Osteoblast (primary cell): Measurements from ENCODE around the gene IGF2BP2. TPM values are rescaled to one million over a fixed set of nuclear protein-coding genes. Genes with fewer than 3 reads are reported as not detected.
A peak's percentile ranks its signal among the peaks of the same experiment; 100 is the strongest.
"Not testable (repeated sequence)": the region's sequence is repeated elsewhere in the genome, so short reads cannot be mapped to it uniquely, and the experiment has no call there.

Source experiments
- DNase-seq: peaks from one replicate; pipeline ENCODE4 v3.0.0; 2011; ENCODE audit warnings: low spot score, mixed read lengths; ENCODE audit not compliant: insufficient read length; ENCODE audit errors: missing footprints
- H2AFZ ChIP-seq: 2 replicates; pipeline ENCODE4 v1.6.0; 2011; ENCODE audit warnings: mild to moderate bottlenecking, low read length
- H3K27ac ChIP-seq: 2 replicates; pipeline ENCODE4 v1.5.1; 2011; ENCODE audit warnings: mild to moderate bottlenecking, low read depth, low read length, moderate library complexity
- H3K27me3 ChIP-seq: 2 replicates; pipeline ENCODE4 v1.6.0; 2012; ENCODE audit warnings: mild to moderate bottlenecking, control low read depth, inconsistent platforms, low read length, moderate library complexity; ENCODE audit not compliant: insufficient read depth
- H3K36me3 ChIP-seq: 2 replicates; pipeline ENCODE4 v1.5.1; 2011; ENCODE audit warnings: mild to moderate bottlenecking, low read length, control low read depth, moderate library complexity; ENCODE audit not compliant: insufficient read depth
- H3K4me1 ChIP-seq: 2 replicates; pipeline ENCODE4 v1.5.1; 2011; ENCODE audit warnings: mild to moderate bottlenecking, low read length, control low read depth, moderate library complexity; ENCODE audit not compliant: insufficient read depth
- H3K4me2 ChIP-seq: 2 replicates; pipeline ENCODE4 v1.6.0; 2011; ENCODE audit warnings: mild to moderate bottlenecking, low read length; ENCODE audit not compliant: insufficient read depth
- H3K4me3 ChIP-seq: fragments of 200-600 bp; sonication (generic); 3 replicates; pipeline ENCODE4 v1.5.1; 2012; ENCODE audit warnings: mild to moderate bottlenecking, low read length, inconsistent platforms; ENCODE audit not compliant: insufficient read depth
- H3K79me2 ChIP-seq: 2 replicates; pipeline ENCODE4 v1.6.0; 2012; ENCODE audit warnings: mild to moderate bottlenecking, low read length, control low read depth, inconsistent platforms; ENCODE audit not compliant: insufficient read depth
- H3K9me3 ChIP-seq: 2 replicates; pipeline ENCODE4 v1.5.1; 2011; ENCODE audit warnings: low read depth, low read length, control low read depth
- H4K20me1 ChIP-seq: 2 replicates; pipeline ENCODE4 v1.6.0; 2012; ENCODE audit warnings: mild to moderate bottlenecking, low read length, control low read depth; ENCODE audit not compliant: insufficient read depth
- total RNA-seq: library from RNA; depleted of rRNA; stranded (reverse); fragments of >200 nt; gene quantifications from 2 replicates; pipeline ENCODE4 v1.2.3, GENCODE V29; 2012
- TF ChIP-seq, protein P1 (sequence below): IDR thresholded peaks from 2 replicates; pipeline ENCODE4 v1.5.1; 2011; ENCODE audit warnings: mild to moderate bottlenecking, low read depth, low read length, moderate library complexity; ENCODE audit errors: extremely low read depth

Gene IGF2BP2
- total RNA-seq, 1 donor = 81.8 TPM

DNA sequence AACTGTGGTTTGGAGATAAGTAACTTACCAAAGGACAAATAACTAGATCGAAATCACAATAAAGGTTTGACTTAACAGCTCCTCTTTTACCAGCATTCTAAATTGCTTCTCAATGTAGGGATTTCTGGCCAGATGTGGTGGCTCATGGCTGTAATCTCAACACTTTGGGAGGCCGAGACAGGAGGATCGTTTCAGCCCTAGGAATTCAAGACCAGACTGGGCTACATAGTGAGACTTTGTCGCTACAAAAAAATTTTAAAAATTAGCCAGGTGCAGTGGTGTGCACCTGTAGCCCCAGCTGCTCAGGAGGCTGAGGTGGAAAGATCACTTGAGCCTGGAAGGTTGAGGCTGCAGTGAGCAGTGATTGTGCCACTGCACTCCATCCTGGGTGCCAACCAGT, 17.4 kb upstream of the IGF2BP2 start:
- Histone ChIP-seq H3K4me1 (no peaks in the 10 kb centered on the region), H3K27me3 (no peaks in the 10 kb centered on the region), H3K4me3 (no peak overlapping the region), H3K27ac (no peak overlapping the region), H3K4me2 (no peak overlapping the region), H2AFZ (no peak overlapping the region), H3K36me3 (no peaks in the 10 kb centered on the region), H3K9me3 (no peaks in the 10 kb centered on the region), H4K20me1 (no peaks in the 10 kb centered on the region), H3K79me2 (no peaks in the 10 kb centered on the region)
- TF ChIP-seq, protein P1, sequence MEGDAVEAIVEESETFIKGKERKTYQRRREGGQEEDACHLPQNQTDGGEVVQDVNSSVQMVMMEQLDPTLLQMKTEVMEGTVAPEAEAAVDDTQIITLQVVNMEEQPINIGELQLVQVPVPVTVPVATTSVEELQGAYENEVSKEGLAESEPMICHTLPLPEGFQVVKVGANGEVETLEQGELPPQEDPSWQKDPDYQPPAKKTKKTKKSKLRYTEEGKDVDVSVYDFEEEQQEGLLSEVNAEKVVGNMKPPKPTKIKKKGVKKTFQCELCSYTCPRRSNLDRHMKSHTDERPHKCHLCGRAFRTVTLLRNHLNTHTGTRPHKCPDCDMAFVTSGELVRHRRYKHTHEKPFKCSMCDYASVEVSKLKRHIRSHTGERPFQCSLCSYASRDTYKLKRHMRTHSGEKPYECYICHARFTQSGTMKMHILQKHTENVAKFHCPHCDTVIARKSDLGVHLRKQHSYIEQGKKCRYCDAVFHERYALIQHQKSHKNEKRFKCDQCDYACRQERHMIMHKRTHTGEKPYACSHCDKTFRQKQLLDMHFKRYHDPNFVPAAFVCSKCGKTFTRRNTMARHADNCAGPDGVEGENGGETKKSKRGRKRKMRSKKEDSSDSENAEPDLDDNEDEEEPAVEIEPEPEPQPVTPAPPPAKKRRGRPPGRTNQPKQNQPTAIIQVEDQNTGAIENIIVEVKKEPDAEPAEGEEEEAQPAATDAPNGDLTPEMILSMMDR = no peak
- no peak for DNase-seq

DNA sequence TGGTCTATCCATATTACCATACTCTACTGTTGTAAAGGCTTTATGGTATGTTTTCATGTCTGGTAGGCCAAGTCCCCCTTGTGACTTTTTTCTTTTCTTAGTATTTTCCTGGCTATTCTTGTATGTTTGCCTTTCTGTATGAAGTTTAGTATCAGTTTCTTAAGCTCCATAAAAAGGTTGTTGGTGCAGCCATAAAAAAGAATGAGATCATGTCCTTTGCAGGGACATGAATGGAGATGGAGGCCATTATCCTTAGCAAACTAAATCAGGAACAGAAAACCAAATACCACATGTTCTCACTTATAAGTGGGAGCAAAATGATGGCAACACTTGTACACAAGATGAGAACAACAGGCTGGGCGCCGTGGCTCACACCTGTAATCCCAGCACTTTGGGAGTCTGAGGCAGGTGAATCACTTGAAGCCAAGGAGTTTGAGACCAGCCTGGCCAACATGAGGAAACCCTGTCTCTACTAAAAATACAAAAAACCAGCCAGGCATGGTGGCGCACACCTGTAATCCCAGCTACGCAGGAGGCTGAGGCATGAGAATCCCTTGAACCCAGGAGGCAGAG, 13.7 kb upstream of the IGF2BP2 start:
- H3K36me3 ChIP-seq, DNase-seq, H4K20me1 ChIP-seq, H2AFZ ChIP-seq, H3K9me3 ChIP-seq, H3K27ac ChIP-seq, H3K27me3 ChIP-seq, H3K79me2 ChIP-seq, H3K4me1 ChIP-seq, H3K4me2 ChIP-seq, H3K4me3 ChIP-seq: not testable (repeated sequence)

DNA sequence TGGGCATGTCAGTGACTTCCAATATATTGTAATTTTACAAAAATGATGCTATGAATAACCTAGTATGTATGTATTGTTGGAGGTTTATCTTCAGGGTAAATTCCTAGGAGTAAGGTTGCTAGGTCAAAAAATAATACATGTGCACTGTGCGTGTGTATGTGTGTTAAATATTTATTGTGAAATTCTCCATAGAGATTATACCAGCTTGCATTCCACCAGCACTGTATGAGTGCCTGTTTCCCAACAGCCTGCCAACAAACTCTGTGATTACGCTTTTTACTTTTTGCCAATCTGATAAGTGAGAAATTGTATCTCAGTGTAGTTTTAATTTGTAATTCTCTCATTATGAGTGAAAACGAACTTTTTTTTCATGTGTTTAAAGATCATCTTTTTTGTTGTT, 12.6 kb upstream of the IGF2BP2 start:
- no peaks in the 10 kb centered on the region for H3K4me1 ChIP-seq
- H3K4me3 ChIP-seq = no peak overlapping the region
- H3K27me3 ChIP-seq = no peaks in the 10 kb centered on the region
- H4K20me1 ChIP-seq = no peaks in the 10 kb centered on the region
- H2AFZ ChIP-seq = no peak overlapping the region
- no peaks in the 10 kb centered on the region for H3K36me3 ChIP-seq
- no peak overlapping the region for H3K27ac ChIP-seq
- no peaks in the 10 kb centered on the region for H3K79me2 ChIP-seq
- TF ChIP-seq, protein P1 = no peak
- H3K9me3 ChIP-seq = no peaks in the 10 kb centered on the region
- peak overlapping the region; percentile 36 for H3K4me2 ChIP-seq
- no peak for DNase-seq

DNA sequence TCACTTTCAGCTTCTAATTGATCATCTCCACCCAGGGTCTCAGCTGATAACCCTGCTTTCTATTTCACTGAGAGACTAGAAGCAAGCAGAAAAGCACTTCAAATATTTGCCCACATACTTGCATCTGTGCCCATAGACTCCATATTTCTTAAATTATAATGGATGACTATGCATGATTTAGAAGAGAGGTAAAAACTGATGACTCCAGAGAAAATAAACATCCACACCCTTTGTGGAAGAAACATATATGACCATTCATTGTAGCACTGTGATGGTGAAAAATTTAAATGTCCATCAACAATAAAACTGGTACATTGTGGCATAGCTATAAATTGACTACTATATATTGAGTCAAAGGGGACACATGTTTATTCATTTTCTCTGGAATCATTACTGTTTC, 7.1 kb upstream of the IGF2BP2 start:
- no peaks in the 10 kb centered on the region for H3K4me1 ChIP-seq
- H3K4me2 ChIP-seq = no peak overlapping the region
- no peaks in the 10 kb centered on the region for H4K20me1 ChIP-seq
- H3K9me3 ChIP-seq = no peaks in the 10 kb centered on the region
- no peaks in the 10 kb centered on the region for H3K27me3 ChIP-seq
- no peak overlapping the region for H3K4me3 ChIP-seq
- no peak overlapping the region for H2AFZ ChIP-seq
- peaks cover 4% of the 10 kb centered on the region for H3K79me2 ChIP-seq
- no peak overlapping the region for H3K27ac ChIP-seq
- no peaks in the 10 kb centered on the region for H3K36me3 ChIP-seq
- TF ChIP-seq, protein P1 = no peak
- no peak for DNase-seq
